ENCODE data around the gene NCOA1. TPM values are rescaled to one million over a fixed set of nuclear protein-coding genes. Genes with fewer than 3 reads are reported as not detected.

Gene NCOA1
- total RNA-seq, 1 donor from 2014 or later, result 48.4 TPM

GRCh38 chr2:24723665-24724064 lies 232.6 kb downstream of the NCOA1 start:
- Histone ChIP-seq H3K4me3 (no peak overlapping the region), H3K27ac (no peak overlapping the region), H3K27me3 (no peaks in the 10 kb centered on the region), H3K36me3 (peaks cover 0 to 7% of the 10 kb centered on the region in 2 donors), H3K4me1 (peaks cover 27% of the 10 kb centered on the region), H3K9me3 (no peaks in the 10 kb centered on the region)
- DNase-seq (ENCODE audit: extremely low spot score in 2 of 2), result no peak
- TF ChIP-seq POLR2AphosphoS5 (IDR thresholded peaks at IDR 0.05; ENCODE audit: insufficient read depth in 1 of 2, low read depth in 1 of 2), result no peak
- TF ChIP-seq POLR2A (IDR thresholded peaks at IDR 0.05), result no peak
- TF ChIP-seq CTCF (IDR thresholded peaks at IDR 0.05), result no peak
- intact Hi-C loops (cut with DNase I), result no loop called here

- DNase-seq (ENCODE audit: extremely low spot score in 2 of 2), result no peak
- Histone ChIP-seq H3K27me3 (no peaks in the 10 kb centered on the region), H3K36me3 (peaks cover 0 to 13% of the 10 kb centered on the region in 2 donors), H3K4me3 (no peak overlapping the region), H3K9me3 (no peaks in the 10 kb centered on the region), H3K27ac (no peak overlapping the region), H3K4me1 (peaks cover 27% of the 10 kb centered on the region)
- no peak for TF ChIP-seq CTCF (IDR thresholded peaks at IDR 0.05)
- TF ChIP-seq POLR2A (IDR thresholded peaks at IDR 0.05), result no peak
- TF ChIP-seq POLR2AphosphoS5 (IDR thresholded peaks at IDR 0.05; ENCODE audit: insufficient read depth in 1 of 2, low read depth in 1 of 2), result no peak
- intact Hi-C loops (cut with DNase I), result no loop called here
Observed at GRCh38 chr2:24724111-24724775, 233.2 kb downstream of the NCOA1 start.

DNA sequence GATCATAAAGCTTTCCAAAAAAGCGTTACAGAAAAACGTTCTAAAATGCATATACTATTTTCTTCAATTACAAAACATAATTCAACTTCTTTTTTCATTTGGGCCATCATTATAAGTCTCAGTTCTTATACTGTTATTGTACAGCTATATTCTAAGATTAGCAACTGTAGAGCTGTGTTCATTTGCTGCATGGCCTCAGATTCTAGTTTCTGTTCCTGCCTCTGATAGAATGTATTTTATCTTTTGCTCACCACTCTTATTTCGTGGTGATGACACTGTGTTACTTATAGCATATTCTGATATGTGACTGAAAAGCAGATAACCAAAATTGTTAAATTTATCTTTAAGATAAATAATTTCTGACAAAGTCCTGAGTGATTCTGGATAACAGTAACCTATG lies 234.9 kb downstream of the NCOA1 start:
- Histone ChIP-seq H3K27ac (no peak overlapping the region), H3K36me3 (peaks cover 0 to 27% of the 10 kb centered on the region in 2 donors), H3K9me3 (no peaks in the 10 kb centered on the region), H3K4me3 (no peak overlapping the region), H3K27me3 (no peaks in the 10 kb centered on the region), H3K4me1 (peaks cover 27% of the 10 kb centered on the region)
- no peak for TF ChIP-seq POLR2AphosphoS5 (IDR thresholded peaks at IDR 0.05; ENCODE audit: insufficient read depth in 1 of 2, low read depth in 1 of 2)
- TF ChIP-seq CTCF (IDR thresholded peaks at IDR 0.05), result no peak
- no peak for TF ChIP-seq POLR2A (IDR thresholded peaks at IDR 0.05)
- intact Hi-C loops (cut with DNase I), result no loop called here
- DNase-seq (ENCODE audit: extremely low spot score in 2 of 2), result no peak

DNA sequence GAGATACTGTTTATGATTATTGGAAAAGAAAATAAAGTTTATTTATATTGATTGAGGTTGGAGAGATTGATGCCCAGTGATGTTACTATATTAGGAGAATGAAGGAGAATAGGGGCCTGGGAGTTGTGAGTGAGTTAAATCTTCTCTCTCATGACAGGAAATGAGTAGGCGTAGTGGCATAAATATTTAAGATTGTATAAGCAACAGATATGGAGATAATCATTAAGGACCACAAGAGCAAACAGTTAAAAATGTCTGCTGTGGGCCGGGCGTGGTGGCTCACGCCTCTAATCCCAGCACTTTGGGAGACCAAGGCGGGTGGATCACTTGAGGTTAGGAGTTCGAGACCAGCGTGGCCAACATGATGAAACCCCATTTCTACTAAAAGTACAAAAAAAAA lies 239.4 kb downstream of the NCOA1 start:
- no peak overlapping the region for H3K4me3 ChIP-seq
- no peak for TF ChIP-seq CTCF (IDR thresholded peaks at IDR 0.05)
- TF ChIP-seq POLR2AphosphoS5 (IDR thresholded peaks at IDR 0.05; ENCODE audit: insufficient read depth in 1 of 2, low read depth in 1 of 2), result no peak
- TF ChIP-seq POLR2A (IDR thresholded peaks at IDR 0.05), result no peak
- no peak overlapping the region for H3K27ac ChIP-seq
- intact Hi-C loops (cut with DNase I), result no loop called here
- H3K4me1 ChIP-seq, result no peaks in the 10 kb centered on the region
- DNase-seq (ENCODE audit: extremely low spot score in 2 of 2), result no peak
- peaks cover 0 to 38% of the 10 kb centered on the region in 2 donors for H3K36me3 ChIP-seq
- H3K9me3 ChIP-seq, result no peaks in the 10 kb centered on the region
- H3K27me3 ChIP-seq, result no peaks in the 10 kb centered on the region

DNA sequence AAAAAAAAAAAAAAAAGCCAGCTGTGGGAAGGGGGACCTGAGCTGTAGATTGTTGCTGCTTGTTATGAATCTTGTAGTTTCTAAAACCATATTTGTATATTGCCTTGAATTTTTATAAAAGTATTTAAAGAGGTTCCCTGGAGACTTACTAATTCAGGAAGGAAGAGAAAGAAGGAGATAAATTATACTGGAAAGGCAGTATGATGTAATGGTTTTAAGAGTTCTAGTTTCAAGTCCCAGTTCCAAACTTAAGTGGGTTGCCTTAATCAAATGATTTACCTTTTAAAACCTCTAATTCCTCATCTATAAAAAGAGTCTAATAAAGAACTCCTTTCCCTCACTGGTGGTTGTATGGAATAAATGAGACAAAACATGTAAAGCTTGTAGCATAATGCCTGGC lies 240.0 kb downstream of the NCOA1 start:
- Histone ChIP-seq H3K27ac (no peak overlapping the region), H3K9me3 (no peaks in the 10 kb centered on the region), H3K36me3 (peaks cover 0 to 38% of the 10 kb centered on the region in 2 donors), H3K27me3 (no peaks in the 10 kb centered on the region), H3K4me3 (no peak overlapping the region), H3K4me1 (no peaks in the 10 kb centered on the region)
- TF ChIP-seq POLR2AphosphoS5 (IDR thresholded peaks at IDR 0.05; ENCODE audit: insufficient read depth in 1 of 2, low read depth in 1 of 2), result no peak
- no peak for TF ChIP-seq POLR2A (IDR thresholded peaks at IDR 0.05)
- TF ChIP-seq CTCF (IDR thresholded peaks at IDR 0.05), result no peak
- DNase-seq (ENCODE audit: extremely low spot score in 2 of 2), result no peak
- intact Hi-C loops (cut with DNase I), result no loop called here

Data from vagina (tissue), 2 donors.